Umbilical cord (tissue), 2 donors: ENCODE measurements around the gene ZNF318. TPM values are rescaled to one million over a fixed set of nuclear protein-coding genes. Genes with fewer than 3 reads are reported as not detected.
A peak's percentile ranks its signal among the peaks of the same experiment; 100 is the strongest.

ENCODE experiments used
- DNase-seq: peaks from one replicate; pipeline ENCODE4 v3.0.0-alpha.2; 2015; ENCODE audit warnings: low spot score
- total RNA-seq: library from RNA; depleted of rRNA; stranded (reverse); fragments of >200 nt; gene quantifications from one replicate; pipeline ENCODE4 v1.2.3, GENCODE V29; 2014; ENCODE audit warnings: low replicate concordance; ENCODE audit not compliant: insufficient read depth

Gene ZNF318
- total RNA-seq, 1 donor from 2014 or later, result 7.7 TPM

GRCh38 chr6:43299338-43300293 lies 69.8 kb downstream of the ZNF318 start:
- no peak for DNase-seq

GRCh38 chr6:43298565-43299337 lies 70.7 kb downstream of the ZNF318 start:
- no peak for DNase-seq

- peak; percentile 14 for DNase-seq
Observed at GRCh38 chr6:43297644-43298564, 71.5 kb downstream of the ZNF318 start, which contains the start of gene SLC22A7. SLC22A7 (plus strand) TSS chr6:43298260; CDS start chr6:43298359, 99 bp downstream.

DNA sequence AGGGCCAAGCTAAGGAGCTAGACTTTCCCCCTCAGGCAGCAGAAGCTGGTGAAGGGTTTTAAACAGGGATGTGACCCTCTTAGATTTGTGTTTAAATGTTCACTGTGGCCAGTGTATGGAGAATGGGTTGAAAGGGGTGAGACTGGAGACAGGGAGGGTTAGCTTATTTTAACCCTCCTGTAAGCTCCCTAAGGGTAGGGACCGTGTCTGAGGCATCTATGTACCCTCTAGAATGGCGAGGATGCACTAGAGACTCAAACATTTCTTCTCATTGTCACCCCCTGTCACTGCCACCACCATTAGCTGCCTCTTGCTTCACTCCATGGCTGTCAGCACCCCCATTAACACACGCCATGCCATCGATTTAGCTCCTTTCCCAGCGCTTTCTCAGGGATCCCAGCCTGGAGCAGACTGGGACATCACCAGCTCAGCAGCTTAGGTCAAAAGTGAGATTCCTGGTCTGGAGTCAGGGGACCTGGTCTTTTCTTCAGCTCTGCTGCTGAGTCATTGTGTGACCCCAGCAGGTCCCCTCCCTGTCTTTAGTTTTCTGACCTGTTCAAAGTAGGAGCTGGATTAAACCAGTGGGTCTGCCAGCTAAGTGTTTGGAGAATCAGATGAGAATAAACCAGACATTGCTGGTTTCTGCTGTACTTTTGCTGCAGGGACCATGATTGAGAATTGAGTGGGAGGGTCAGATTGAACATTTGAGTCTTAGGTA lies 72.5 kb downstream of the ZNF318 start:
- DNase-seq, result no peak

DNA sequence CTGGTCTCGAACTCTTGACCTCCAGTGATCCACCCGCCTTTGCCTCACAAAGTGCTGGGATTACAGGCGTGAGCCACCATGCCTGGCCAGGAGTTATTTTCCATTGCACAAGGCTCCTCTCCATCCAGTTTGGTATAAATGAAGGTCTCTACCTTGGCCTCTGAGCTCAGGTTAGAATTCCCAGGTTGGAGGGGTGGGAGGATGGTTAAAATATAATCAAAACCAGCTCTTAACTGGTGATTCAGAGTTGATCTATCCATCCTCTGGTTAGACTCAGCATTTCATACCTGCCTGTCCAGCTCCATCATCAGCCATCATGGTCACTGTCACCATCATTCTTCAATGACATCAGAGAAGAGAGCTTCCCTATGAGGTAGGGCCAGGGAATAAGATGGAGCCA lies 74.0 kb downstream of the ZNF318 start:
- no peak for DNase-seq

DNA sequence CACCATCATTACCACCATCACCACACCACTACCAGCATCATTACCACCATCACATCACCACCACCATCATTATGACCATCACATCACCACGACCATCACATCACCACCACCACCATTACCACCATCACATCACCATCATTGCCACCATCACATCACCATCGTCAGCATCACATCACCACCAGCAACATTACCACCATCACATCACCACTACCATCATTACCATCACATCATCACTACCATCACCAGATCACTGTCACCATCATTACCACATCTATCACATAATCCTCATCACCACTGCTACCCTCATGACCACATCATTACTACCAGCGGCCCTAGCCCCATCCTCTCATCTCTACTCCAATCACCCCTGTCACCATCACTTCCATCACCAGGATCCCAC lies 74.9 kb downstream of the ZNF318 start:
- DNase-seq, result no peak

GRCh38 chr6:43293698-43294097 lies 75.7 kb downstream of the ZNF318 start:
- DNase-seq, result no peak

DNA sequence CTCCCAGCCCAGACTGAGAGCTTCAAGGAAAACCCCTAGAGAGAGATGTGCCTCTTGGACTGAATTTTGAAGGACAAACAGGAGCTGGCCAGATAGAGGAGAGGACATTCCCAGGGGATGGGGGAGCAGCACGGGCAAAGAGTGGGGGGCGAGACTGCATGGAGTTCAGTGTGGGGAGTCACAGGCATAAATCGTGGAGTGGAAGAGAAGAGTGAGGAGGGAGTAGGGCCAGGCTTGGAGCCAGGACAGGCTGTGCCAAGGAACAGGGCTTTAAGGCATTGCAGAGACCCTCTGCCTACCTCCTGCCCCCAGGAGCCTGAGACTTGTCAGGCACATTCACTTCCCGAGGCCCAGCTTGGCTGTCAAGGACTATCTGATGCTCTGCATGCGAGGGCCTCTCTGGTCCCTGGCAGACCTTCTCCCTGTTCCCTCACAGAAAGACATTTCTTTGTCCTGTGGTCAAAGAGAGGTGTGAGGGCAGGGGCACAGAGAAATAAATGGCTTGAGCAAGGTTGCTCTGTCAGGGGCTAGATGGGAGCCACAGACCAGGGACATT lies 76.6 kb downstream of the ZNF318 start:
- DNase-seq, result no peak

DNA sequence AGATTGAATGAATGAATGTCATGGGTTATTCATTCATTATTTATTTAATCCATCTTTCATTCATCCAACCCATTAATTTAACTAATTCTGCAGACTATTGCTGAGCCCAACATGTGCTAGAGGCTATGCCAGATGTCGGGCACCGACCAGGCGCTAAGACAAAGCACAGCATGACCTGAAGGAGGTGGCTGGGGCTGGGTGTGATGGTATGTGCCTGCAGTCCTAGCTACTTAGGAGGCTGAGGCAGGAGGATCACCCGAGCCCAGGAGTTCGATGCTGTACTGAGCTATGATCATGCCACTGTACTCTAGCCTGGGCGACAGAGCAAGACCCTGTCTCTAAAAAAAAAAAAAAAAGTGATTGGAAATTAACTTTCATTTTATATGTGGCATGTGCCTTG lies 77.1 kb downstream of the ZNF318 start:
- no peak for DNase-seq

- DNase-seq, result no peak
Observed at GRCh38 chr6:43291708-43292107, 77.7 kb downstream of the ZNF318 start.

GRCh38 chr6:43290905-43291355 lies 78.5 kb downstream of the ZNF318 start:
- DNase-seq, result no peak

GRCh38 chr6:43290339-43290904 lies 79.0 kb downstream of the ZNF318 start:
- DNase-seq, result no peak

DNA sequence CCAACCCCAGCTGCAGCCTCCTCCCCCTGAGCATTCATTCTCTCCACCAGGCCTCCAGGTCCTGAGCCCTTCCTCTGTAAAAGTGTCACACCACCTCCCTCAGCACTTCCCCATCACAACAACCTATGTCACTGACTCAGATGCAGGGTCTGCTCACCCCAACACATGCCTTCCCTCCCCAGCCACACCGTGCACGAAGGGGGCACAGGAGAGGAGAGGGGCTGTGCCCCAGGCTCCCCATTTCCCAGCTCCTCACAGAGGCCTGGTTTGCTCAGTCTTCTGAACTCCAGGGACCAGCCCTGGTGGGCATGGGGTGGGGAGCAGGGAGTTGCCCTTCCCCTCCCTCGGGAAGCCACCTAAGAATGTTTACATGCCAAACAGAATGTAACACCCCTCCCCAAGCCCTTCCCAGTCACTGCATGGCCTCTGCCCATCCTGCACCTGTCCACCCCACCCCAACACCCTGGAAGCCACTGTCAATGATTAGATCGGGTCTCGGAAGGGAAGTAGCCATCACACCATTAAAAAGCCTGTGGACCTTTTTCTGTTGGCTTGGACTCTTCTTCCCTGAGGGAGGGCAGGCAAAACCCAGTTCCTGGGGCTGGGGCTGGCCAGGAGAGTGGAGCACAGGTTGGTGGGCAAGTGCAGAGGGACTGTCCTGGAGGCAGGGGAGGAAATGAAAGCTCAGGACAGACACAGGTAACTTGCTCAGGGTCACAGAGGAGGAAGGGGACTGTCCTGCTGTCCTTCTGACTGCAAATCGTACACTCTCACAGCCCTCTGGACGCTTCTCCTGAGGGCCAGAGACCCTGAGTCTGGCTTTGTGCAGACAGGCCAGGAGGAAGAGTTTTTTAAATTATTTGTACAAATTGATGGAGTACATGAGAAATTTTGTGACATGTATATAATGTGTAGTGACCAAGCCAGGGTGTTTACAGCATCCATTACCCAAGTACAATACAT lies 81.4 kb downstream of the ZNF318 start:
- no peak for DNase-seq

- no peak for DNase-seq
Observed at GRCh38 chr6:43286980-43287716, 82.3 kb downstream of the ZNF318 start.

DNA sequence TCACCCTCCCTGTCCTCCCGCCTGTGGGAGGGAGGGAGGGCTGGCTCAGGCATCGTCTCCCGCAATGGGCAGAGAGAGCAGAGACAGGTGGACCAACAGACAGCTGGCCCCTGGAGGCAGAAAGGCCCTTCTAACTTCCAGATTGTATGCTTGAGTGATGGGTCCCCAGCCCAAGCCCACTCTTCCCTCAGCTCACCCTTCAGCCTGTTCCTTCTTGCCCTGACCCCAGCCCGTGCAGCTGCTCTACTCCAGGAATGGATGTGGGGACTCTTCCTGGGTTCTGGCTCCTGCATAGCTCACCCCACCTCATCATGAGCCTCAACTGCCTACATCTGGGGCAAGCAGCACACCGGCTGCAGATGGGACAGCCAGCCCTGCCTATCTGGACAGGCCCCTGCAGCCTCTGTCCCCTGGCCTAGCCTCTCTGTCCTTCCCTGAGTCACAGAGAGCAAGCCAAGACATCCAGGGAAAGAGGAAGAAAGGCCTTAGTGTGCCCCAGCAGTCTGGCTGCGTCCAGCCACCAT lies 82.9 kb downstream of the ZNF318 start:
- DNase-seq, result no peak
